IMR-90 (cell line): Measurements from ENCODE around the gene LAG3. TPM values are rescaled to one million over a fixed set of nuclear protein-coding genes. Genes with fewer than 3 reads are reported as not detected.

Experiments
- ATAC-seq: fragments of 200-7000 bp; cut with Tn5 transposase; 2 replicates; pipeline ENCODE4 v1.9.1; 2020; ENCODE audit warnings: low read depth, mild to moderate bottlenecking, moderate library complexity
- BruUV-seq: library from RNA; stranded (reverse); fragments of 400-500 nt; replicated peaks from 2 replicates; lab custom pipeline; 2021; lab: Mats Ljungman, UMichigan
- CTCF ChIA-PET: fragments of 300-600 bp; formaldehyde crosslinking; extraction: SDS; loops from one replicate; lab custom pipeline; 2021; ENCODE audit warnings: antibody characterized with exemption; lab: Yijun Ruan, JAX
- POLR2A ChIA-PET: fragments of 300-600 bp; sonication (Branson Sonifier 250); formaldehyde crosslinking; loops from one replicate; lab custom pipeline; 2022; ENCODE audit warnings: antibody characterized with exemption; ENCODE audit not compliant: unreplicated experiment; lab: Charles Lee
- DNase-seq: peaks from one replicate; pipeline ENCODE4 v3.0.0; 2013
- H2AFZ ChIP-seq: replicated peaks from 2 replicates; pipeline ENCODE3; 2013; ENCODE audit warnings: low read length, mild to moderate bottlenecking; ENCODE audit not compliant: poor library complexity
- H2AK5ac ChIP-seq: 2 replicates; pipeline ENCODE4 v1.6.1; 2013; ENCODE audit warnings: low read depth, low read length, inconsistent platforms
- H2AK9ac ChIP-seq: replicated peaks from 2 replicates; pipeline ENCODE3; 2013; ENCODE audit warnings: mild to moderate bottlenecking, low read depth, low read length, moderate library complexity; ENCODE audit not compliant: poor library complexity
- H2BK120ac ChIP-seq: 2 replicates; pipeline ENCODE4 v1.6.1; 2013; ENCODE audit warnings: low read depth, low read length, inconsistent platforms
- H2BK15ac ChIP-seq: 3 replicates; pipeline ENCODE4 v1.6.1; 2013; ENCODE audit warnings: low read depth, low read length, inconsistent platforms
- H2BK20ac ChIP-seq: 2 replicates; pipeline ENCODE4 v1.6.1; 2013; ENCODE audit warnings: low read depth, mild to moderate bottlenecking, inconsistent platforms, low read length, moderate library complexity
- H2BK5ac ChIP-seq: 2 replicates; pipeline ENCODE4 v1.6.1; 2013; ENCODE audit warnings: mild to moderate bottlenecking, low read depth, low read length, inconsistent platforms; ENCODE audit not compliant: poor library complexity, severe bottlenecking
- H3K14ac ChIP-seq: replicated peaks from 2 replicates; pipeline ENCODE4 v1.6.1; 2013; ENCODE audit warnings: low read depth, low read length, inconsistent platforms
- H3K18ac ChIP-seq: 2 replicates; pipeline ENCODE4 v1.6.1; 2013; ENCODE audit warnings: low read depth, low read length, control low read depth
- H3K23ac ChIP-seq: 2 replicates; pipeline ENCODE4 v1.6.1; 2013; ENCODE audit warnings: low read depth, low read length, inconsistent platforms
- H3K27ac ChIP-seq: 2 replicates; pipeline ENCODE4 v1.5.1; 2013; ENCODE audit warnings: mild to moderate bottlenecking, control low read depth, low read length; ENCODE audit not compliant: insufficient read depth
- H3K27me3 ChIP-seq: 2 replicates; pipeline ENCODE4 v1.6.1; 2013; ENCODE audit warnings: low read length; ENCODE audit not compliant: control insufficient read depth, insufficient read depth
- H3K36me3 ChIP-seq: 2 replicates; pipeline ENCODE4 v1.6.1; 2013; ENCODE audit warnings: low read length, mixed read lengths; ENCODE audit not compliant: control insufficient read depth, insufficient read depth
- H3K4ac ChIP-seq: 2 replicates; pipeline ENCODE4 v1.6.1; 2013; ENCODE audit warnings: low read depth, low read length, inconsistent platforms
- H3K4me1 ChIP-seq: 2 replicates; pipeline ENCODE4 v1.6.1; 2013; ENCODE audit warnings: low read length, mixed read lengths; ENCODE audit not compliant: control insufficient read depth, insufficient read depth
- H3K4me2 ChIP-seq: 2 replicates; pipeline ENCODE4 v1.6.1; 2013; ENCODE audit warnings: low read depth, mild to moderate bottlenecking, control low read depth, low read length, moderate library complexity
- H3K4me3 ChIP-seq: 2 replicates; pipeline ENCODE4 v1.5.1; 2013; ENCODE audit warnings: low read depth, mild to moderate bottlenecking, control low read depth, low read length, moderate library complexity; ENCODE audit not compliant: insufficient read depth
- H3K56ac ChIP-seq: 2 replicates; pipeline ENCODE4 v1.6.1; 2013; ENCODE audit warnings: low read length, inconsistent platforms; ENCODE audit not compliant: insufficient read depth; ENCODE audit errors: extremely low read depth
- H3K79me1 ChIP-seq, 2 experiments: 2 replicates each; pipeline ENCODE4 v1.6.1; 2013; ENCODE audit warnings: low read length in 2 of 2, inconsistent platforms in 1 of 2, low read depth in 1 of 2
- H3K9ac ChIP-seq: 2 replicates; pipeline ENCODE4 v1.6.1; 2013; ENCODE audit warnings: low read depth, low read length, control low read depth
- H3K9me1 ChIP-seq: 2 replicates; pipeline ENCODE4 v1.6.1; 2013; ENCODE audit warnings: low read length, inconsistent platforms; ENCODE audit not compliant: insufficient read depth
- H3K9me3 ChIP-seq: 2 replicates; pipeline ENCODE4 v1.6.1; 2013; ENCODE audit warnings: low read length; ENCODE audit not compliant: control insufficient read depth, insufficient read depth
- H4K20me1 ChIP-seq: 2 replicates; pipeline ENCODE4 v1.6.1; 2013; ENCODE audit warnings: low read length, inconsistent platforms; ENCODE audit not compliant: insufficient read depth
- H4K5ac ChIP-seq: 2 replicates; pipeline ENCODE4 v1.6.1; 2013; ENCODE audit warnings: mild to moderate bottlenecking, low read depth, low read length, control low read depth
- H4K8ac ChIP-seq, 2 experiments: 2 replicates each; pipeline ENCODE4 v1.6.1; 2013; ENCODE audit warnings: low read depth in 2 of 2, low read length in 2 of 2, control low read depth in 1 of 2, inconsistent platforms in 1 of 2
- H4K91ac ChIP-seq: 2 replicates; pipeline ENCODE4 v1.6.1; 2013; ENCODE audit warnings: low read depth, low read length, inconsistent platforms; ENCODE audit not compliant: insufficient read depth
- BHLHE40 ChIP-seq: fragments of 150-350 bp; IDR thresholded peaks from 2 replicates; pipeline ENCODE4 v1.6.1; 2016; ENCODE audit warnings: mild to moderate bottlenecking, low read depth, low read length
- CEBPB ChIP-seq: IDR thresholded peaks from 2 replicates; pipeline ENCODE4 v1.6.1; 2012; ENCODE audit warnings: low read depth, low read length, improper control_type of control experiment
- CHD1 ChIP-seq: IDR thresholded peaks from 2 replicates; pipeline ENCODE4 v1.6.1; 2012; ENCODE audit warnings: low read depth, low read length, improper control_type of control experiment
- FOS ChIP-seq: fragments of 150-350 bp; IDR thresholded peaks from 2 replicates; pipeline ENCODE4 v1.6.1; 2016; ENCODE audit warnings: low read depth, low read length
- MAFK ChIP-seq: IDR thresholded peaks from 2 replicates; pipeline ENCODE4 v1.6.1; 2012; ENCODE audit warnings: low read depth, low read length, improper control_type of control experiment
- MXI1 ChIP-seq: IDR thresholded peaks from 2 replicates; pipeline ENCODE4 v1.6.1; 2012; ENCODE audit warnings: low read depth, mild to moderate bottlenecking, low read length, moderate library complexity, borderline replicate concordance
- NFE2L2 ChIP-seq: fragments of 150-350 bp; IDR thresholded peaks from 2 replicates; pipeline ENCODE4 v1.6.1; 2016; ENCODE audit warnings: low read depth, mild to moderate bottlenecking, low read length
- POLR2A ChIP-seq: IDR thresholded peaks from 2 replicates; pipeline ENCODE4 v1.6.1; 2012; ENCODE audit warnings: mild to moderate bottlenecking, low read depth, low read length
- RAD21 ChIP-seq: IDR thresholded peaks from 2 replicates; pipeline ENCODE4 v1.6.1; 2012; ENCODE audit warnings: low read length, improper control_type of control experiment
- RCOR1 ChIP-seq: IDR thresholded peaks from 2 replicates; pipeline ENCODE4 v1.6.1; 2012; ENCODE audit warnings: mild to moderate bottlenecking, low read length, improper control_type of control experiment; ENCODE audit not compliant: insufficient replicate concordance
- RFX5 ChIP-seq: IDR thresholded peaks from 2 replicates; pipeline ENCODE4 v1.8.0; 2012; ENCODE audit warnings: low read depth, mild to moderate bottlenecking, low read length, moderate library complexity
- SMC3 ChIP-seq: fragments of 150-350 bp; IDR thresholded peaks from 2 replicates; pipeline ENCODE4 v1.6.1; 2016; ENCODE audit warnings: low read depth, mild to moderate bottlenecking, antibody characterized with exemption, low read length, moderate library complexity
- WGBS, 2 experiments: methylation state at CpG; one replicate each; pipeline versions ENCODE4 v1.1.5 to v1.1.7; 2013; ENCODE audit warnings: missing lambda C conversion rate in 2 of 2; ENCODE audit not compliant: insufficient read length in 1 of 2; ENCODE audit errors: extremely low coverage in 2 of 2; 5-methylcytosine and 5-hydroxymethylcytosine counted together
- dilution Hi-C: fragments of 300-500 bp; cut with HindIII; formaldehyde crosslinking; loops from one replicate; pipeline ENCODE4 v1.14.3; 2018; ENCODE audit warnings: low sequenced_read_pairs; ENCODE audit not compliant: unreplicated experiment
- in situ Hi-C: fragments of 300-500 bp; cut with MboI; formaldehyde crosslinking; loops from 3 replicates; pipeline ENCODE4 v1.14.3; 2019; ENCODE audit warnings: low sequenced_read_pairs, inconsistent platforms, mixed read lengths
- intact Hi-C: fragments of 100-400 bp; cut with micrococcal nuclease; formaldehyde crosslinking; loops from 2 replicates; pipeline ENCODE4 v1.10.0; 2022
- polyA plus RNA-seq, 3 experiments: library from polyadenylated mRNA; depleted of rRNA; stranded (reverse); fragments of >200 nt; gene quantifications; 2 replicates each; pipeline ENCODE4 v1.2.3, GENCODE V29; 2012; ENCODE audit warnings: low replicate concordance in 1 of 3
- total RNA-seq: library from RNA; depleted of rRNA; stranded (reverse); fragments of >200 nt; gene quantifications from 2 replicates; pipeline ENCODE4 v1.2.3, GENCODE V29; 2012
- TF ChIP-seq, protein P1 (sequence below): conservative IDR thresholded peaks from 2 replicates; pipeline ENCODE4 v1.5.1; 2012; ENCODE audit warnings: mild to moderate bottlenecking, low read depth, low read length, improper control_type of control experiment

LAG3 gene
- total and polyA plus RNA-seq, 2 of the 4 experiments (the other 2 are of a cell fraction): 0.41 TPM; not detected in 1

- H3K9me1 ChIP-seq: peaks cover 4% of the 10 kb centered on the region
- intact Hi-C loops: no loop called here
- DNase-seq: peak; percentile 48
These were observed 49.5 kb downstream of the LAG3 start, which contains the start of gene GPR162 for GRCh38 chr12:6821591-6822425. TSS of gene GPR162 (plus strand) at chr12:6821821. CDS start at chr12:6823899, 2,078 bp downstream.

More at GRCh38 chr12:6821591-6822425, 49.5 kb downstream of the LAG3 start, which contains the start of gene GPR162:
- TF ChIP-seq RFX5: no peak
- no peak for TF ChIP-seq CEBPB
- TF ChIP-seq NFE2L2: no peak
- TF ChIP-seq SMC3: no peak
- TF ChIP-seq CHD1: no peak
- no peak for TF ChIP-seq BHLHE40
- TF ChIP-seq FOS: no peak
- no peak for TF ChIP-seq MXI1
- TF ChIP-seq RCOR1: no peak
- TF ChIP-seq, protein P1, sequence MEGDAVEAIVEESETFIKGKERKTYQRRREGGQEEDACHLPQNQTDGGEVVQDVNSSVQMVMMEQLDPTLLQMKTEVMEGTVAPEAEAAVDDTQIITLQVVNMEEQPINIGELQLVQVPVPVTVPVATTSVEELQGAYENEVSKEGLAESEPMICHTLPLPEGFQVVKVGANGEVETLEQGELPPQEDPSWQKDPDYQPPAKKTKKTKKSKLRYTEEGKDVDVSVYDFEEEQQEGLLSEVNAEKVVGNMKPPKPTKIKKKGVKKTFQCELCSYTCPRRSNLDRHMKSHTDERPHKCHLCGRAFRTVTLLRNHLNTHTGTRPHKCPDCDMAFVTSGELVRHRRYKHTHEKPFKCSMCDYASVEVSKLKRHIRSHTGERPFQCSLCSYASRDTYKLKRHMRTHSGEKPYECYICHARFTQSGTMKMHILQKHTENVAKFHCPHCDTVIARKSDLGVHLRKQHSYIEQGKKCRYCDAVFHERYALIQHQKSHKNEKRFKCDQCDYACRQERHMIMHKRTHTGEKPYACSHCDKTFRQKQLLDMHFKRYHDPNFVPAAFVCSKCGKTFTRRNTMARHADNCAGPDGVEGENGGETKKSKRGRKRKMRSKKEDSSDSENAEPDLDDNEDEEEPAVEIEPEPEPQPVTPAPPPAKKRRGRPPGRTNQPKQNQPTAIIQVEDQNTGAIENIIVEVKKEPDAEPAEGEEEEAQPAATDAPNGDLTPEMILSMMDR: no peak
- TF ChIP-seq MAFK: no peak
- no peak for TF ChIP-seq RAD21
- TF ChIP-seq POLR2A: no peak
- H2BK15ac ChIP-seq: peak within 1 kb of the TSS; percentile 64; the same call in 1 of the 3 replicates
- POLR2A ChIA-PET: interaction anchor here (0.5 to 1.1 kb wide), 3 partner anchors 15 to 68 kb away, joined by 3 to 5 read pairs (median 4); partner anchors contain the start of gene MLF2
- peak within 1 kb of the TSS; percentile 2; the same call in 1 of the 2 replicates for H2BK20ac ChIP-seq
- H3K4me3 ChIP-seq: peak within 1 kb of the TSS; percentile 48
- H4K8ac ChIP-seq: peak within 1 kb of the TSS in 1 of 2 experiments; percentile 48; a peak in 3 of 4 replicates
- no peaks in the 10 kb centered on the region for H3K9me3 ChIP-seq
- peak within 1 kb of the TSS; percentile 26 for H4K5ac ChIP-seq
- H3K36me3 ChIP-seq: peaks cover 3% of the 10 kb centered on the region
- H4K91ac ChIP-seq: peak within 1 kb of the TSS; percentile 61
- H2BK120ac ChIP-seq: peak within 1 kb of the TSS; percentile 43; the same call in 1 of the 2 replicates
- H3K9ac ChIP-seq: peak within 1 kb of the TSS; percentile 70
- peak within 1 kb of the TSS; percentile 76 for H3K4ac ChIP-seq
- no TSS peak for BruUV-seq
- peak; percentile 67 for ATAC-seq
- H2AK5ac ChIP-seq: peak within 1 kb of the TSS; percentile 90
- peaks cover 15% of the 10 kb centered on the region; the same call in 1 of the 2 replicates for H3K4me1 ChIP-seq
- CTCF ChIA-PET: interaction anchor here (1.0 kb wide), 1 partner anchor 38 kb away, joined by 3 read pairs; no protein-coding TSS in a partner anchor
- H4K20me1 ChIP-seq: no peaks in the 10 kb centered on the region
- peak within 1 kb of the TSS; percentile 66 for H3K27ac ChIP-seq
- in situ Hi-C loops: loop anchor here (10.0 kb wide), 1 partner anchor 207 kb away; no protein-coding TSS in a partner anchor
- peak within 1 kb of the TSS; percentile 94 for H2AK9ac ChIP-seq
- WGBS, 2 experiments: 0% methylated on average over 4 of the region's 28 CpGs; no CpG with 5 or more reads in 1 of the 2 experiments
- H3K18ac ChIP-seq: peak within 1 kb of the TSS; percentile 28
- peak within 1 kb of the TSS; percentile 86 for H3K4me2 ChIP-seq
- peak within 1 kb of the TSS; percentile 34 for H2BK5ac ChIP-seq
- dilution Hi-C loops: no loop called here
- peak within 1 kb of the TSS; percentile 54 for H3K14ac ChIP-seq
- H3K23ac ChIP-seq: peak within 1 kb of the TSS; percentile 26; the same call in 1 of the 2 replicates
- no peak within 1 kb of the TSS for H3K56ac ChIP-seq
- H3K79me1 ChIP-seq: peaks cover 0 to 18% of the 10 kb centered on the region in 2 experiments; a peak in 2 of 4 replicates
- H2AFZ ChIP-seq: peak within 1 kb of the TSS; percentile 92
- peaks cover 2% of the 10 kb centered on the region; the same call in 1 of the 2 replicates for H3K27me3 ChIP-seq
